ENCODE results near the gene RNPEPL1.

Gene RNPEPL1

DNA sequence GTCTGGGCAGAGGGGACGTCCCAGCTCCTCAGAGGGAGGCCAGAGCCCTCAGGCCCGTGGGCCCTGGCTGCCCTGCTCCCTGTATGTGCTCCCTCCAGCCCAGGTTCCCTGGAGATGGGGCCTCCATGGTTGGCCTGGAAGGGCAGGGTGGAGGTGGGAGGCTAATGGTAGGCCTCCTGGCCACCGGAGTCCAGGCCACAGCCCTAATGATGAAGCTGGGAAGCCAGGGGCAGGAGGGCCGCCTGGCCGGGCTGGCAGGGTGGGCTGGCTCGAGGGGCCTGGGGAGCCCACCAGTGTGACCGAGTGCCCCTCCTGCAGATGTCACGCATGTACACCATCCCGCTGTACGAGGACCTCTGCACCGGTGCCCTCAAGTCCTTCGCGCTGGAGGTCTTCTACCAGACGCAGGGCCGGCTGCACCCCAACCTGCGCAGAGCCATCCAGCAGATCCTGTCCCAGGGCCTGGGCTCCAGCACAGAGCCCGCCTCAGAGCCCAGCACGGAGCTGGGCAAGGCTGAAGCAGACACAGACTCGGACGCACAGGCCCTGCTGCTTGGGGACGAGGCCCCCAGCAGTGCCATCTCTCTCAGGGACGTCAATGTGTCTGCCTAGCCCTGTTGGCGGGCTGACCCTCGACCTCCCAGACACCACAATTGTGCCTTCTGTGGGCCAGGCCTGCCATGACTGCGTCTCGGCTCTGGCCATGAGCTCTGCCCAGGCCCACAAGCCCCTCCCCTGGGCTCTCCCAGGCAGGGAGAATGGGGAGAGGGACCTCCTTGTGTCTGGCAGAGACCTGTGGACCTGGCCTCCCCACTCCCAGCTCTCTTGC, 9.2 kb downstream of the RNPEPL1 start:
- DNase-seq: no peak

DNA sequence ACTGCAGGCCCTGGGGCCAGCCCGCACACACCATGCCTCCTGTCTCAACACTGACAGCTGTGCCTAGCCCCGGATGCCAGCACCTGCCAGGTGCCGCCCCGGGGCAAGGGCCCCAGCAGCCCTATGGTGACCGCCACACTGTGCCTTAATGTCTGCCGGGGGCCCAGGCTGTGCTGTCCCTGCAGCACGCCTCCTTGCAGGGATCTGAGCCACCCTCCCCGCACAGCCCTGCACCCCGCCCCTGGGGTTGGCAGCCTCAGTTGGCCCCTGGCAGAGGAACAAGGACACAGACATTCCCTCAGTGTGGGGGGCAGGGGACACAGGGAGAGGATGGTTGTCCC, 9.8 kb downstream of the RNPEPL1 start:
- DNase-seq: no peak

DNA sequence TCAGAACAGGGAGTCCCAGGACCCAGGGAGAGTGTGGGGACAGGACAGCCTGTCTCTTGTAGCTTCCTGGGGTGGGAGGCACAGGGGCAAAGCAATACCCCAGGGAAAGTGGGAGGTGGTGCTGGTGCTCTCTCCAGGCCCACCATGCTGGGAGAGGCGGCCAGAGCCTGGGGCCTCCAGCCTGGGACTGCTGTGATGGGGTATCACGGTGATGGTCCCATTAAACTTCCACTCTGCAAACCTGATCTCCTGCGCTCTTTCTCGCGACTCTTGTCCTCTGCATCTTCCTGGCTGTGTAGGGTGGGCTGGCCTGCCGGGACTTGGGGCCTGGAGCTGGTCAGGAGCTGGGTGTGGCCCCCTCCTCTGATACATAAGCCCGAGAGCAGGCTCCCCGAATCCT, 10.2 kb downstream of the RNPEPL1 start:
- no peak for DNase-seq

DNA sequence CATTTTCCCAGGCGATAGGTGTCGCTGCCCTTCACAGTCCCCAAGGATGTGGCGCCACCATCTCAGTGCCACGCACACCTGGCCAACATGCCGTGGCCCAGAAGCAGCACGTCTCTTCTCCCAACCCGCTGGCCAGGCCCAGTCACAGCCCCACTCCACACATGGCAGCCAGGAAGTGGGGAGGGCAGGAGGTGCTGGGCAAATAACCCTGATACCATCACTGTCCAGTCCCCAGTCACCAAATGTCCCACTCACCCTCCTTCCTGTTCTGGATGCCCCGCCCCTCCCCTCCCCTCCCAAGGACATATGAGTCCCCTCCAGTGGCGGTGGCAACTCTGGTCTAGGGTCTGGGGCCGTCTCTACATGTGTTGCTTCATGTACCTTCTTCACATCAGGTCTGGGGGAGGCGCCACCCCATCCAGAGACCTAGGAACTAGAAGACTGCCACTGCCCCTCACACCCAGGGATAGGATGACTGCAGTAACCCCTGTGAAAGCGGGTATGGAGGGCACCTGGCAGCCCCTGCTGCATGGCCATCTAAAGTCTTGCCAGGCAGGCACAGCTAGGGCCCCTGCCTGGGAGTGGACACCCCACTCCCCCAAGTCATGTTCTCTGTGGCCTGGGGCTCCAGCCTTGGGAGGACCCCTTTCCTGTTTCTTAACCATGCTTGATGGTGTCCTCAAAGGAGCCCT, 10.9 kb downstream of the RNPEPL1 start:
- no peak for DNase-seq

DNA sequence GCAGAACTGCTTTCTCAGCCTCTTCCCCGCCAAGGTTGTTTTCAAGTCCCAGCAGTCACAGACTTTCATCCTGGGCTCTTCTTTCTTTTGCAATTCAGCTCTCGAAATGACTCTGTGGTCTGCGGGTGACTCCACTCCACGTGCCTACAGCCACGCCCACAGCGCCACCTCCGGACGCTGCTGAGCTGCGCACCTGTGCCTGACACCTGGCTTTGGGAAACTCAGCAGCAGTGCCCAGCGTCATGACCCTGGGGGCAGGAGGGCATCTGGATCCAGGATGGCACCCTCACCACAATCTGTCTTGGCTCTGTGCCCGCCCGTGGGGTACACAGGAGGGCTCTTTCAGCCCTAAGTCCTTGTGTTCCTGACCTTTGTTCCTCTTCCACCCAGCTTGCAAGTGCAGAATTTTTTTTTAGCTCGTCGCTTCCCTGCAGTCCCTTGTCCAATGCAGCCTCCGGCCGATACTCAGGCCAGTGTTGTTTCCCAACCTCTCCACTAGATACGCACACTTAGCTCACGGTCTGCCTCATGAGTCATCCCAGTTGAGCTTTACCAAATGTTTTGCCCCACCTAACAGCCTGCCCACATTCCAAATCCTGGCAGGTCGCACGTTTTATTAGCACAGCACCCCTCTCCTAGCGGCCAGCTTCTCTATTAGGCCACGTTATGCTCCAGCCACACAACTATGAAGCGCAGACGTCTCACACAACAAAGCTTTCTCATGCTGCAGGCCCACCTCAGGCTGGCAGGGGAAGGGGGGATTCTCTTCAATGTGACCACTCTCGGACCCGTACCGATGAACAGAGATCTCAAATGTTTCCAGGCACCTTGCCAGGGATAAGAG, 11.7 kb downstream of the RNPEPL1 start:
- DNase-seq: no peak

DNA sequence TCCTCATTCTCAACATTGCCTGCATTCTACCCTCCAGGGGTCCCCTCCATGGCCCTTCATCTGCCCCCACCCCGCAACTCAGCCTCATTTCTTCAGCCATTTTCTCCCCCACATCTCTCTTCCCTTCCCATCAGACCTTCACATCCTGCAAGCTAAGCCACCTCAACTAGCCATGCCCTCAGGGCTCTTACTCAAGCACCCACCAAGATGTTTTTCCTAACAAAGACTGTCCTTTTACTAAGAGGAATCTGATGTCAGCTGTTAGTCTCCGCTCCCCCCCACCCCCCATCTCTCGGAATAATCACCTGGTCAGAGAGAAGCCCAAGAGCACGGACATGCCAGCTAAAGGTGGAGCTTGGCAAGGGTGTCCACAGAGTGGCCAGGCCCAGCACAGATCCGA, 13.5 kb downstream of the RNPEPL1 start:
- DNase-seq: no peak

DNA sequence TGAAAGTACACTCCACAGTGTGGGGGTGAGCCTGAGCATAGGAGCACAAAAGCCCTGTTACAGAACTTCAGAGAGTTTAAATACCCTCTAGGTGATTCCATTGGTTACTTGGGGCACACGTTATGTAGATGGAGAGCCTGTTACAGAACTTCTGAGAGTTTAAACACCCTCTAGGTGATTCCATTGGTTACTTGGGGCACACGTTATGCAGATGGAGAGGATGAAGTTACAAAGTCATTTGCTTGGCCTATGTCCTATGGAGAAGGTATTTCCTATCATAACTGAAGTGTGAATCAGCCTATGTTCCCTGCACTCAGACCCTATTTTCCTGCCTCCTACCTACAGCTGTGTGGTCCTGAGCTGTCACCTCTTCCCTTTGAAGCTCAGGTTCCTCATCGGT, 14.5 kb downstream of the RNPEPL1 start:
- DNase-seq: no peak

DNA sequence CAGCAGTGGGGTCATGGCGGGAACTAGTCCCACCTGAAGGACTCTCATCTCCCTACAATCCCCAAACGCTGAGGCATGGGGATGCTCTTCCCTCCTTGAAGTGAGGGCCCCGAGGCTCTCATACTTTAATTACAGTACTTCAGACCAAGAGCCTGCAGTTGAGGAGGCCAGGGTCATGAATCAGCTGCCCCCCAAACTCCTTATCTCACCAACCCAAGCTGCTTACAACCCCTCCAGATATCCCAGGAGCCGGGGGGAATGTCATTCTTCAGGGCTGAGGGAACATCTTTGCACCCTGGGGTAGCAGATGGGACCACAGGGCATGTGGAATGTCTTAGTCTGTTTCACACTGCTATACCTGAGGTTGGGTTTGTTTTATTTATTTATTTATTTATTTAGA, 15.5 kb downstream of the RNPEPL1 start:
- no peak for DNase-seq

DNA sequence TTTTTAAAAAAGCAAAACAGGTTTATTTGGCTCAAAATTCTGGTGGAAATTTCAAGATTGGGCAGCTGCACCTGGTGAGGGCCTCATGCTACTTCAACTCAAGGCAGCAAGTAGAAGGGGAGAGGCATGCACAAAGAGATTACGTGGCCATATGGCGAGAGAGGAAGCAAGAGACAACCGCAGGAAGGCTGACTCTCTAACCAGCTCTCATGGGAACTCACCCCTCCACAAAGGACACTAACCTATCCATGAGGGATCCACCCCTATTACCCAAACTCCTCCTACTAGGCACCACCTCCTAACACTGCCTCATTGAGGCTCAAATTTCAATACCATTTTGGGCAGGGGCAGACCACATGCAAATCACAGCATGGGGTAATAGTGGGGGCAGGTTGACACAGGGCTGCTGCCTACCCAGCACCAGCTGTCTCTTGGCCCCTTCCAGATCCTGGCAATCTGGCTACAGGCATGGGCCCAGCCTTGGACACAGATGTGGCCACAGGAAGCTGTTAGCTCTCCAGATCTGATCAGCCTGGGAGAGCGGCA, 16.3 kb downstream of the RNPEPL1 start:
- DNase-seq: peak; percentile 10

DNA sequence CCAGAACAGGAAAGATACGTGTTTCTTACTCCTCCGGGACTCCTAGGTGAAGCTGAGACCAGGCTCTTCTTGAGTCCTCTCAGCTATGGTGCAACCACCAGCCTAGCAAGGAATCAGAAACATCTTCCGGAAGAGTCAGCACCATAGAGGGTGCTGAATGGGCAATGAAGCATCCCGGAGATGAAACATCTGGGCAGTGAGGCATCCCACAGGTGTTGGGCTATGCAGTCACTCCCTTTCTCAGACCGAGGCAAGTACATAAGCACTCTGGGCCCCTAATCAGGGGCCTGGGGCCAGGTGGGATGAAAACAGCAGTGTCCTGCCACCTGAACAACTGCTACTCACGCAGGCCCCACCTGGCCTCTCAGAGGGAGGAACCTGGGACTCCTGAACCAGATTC, 16.8 kb downstream of the RNPEPL1 start:
- no peak for DNase-seq

DNA sequence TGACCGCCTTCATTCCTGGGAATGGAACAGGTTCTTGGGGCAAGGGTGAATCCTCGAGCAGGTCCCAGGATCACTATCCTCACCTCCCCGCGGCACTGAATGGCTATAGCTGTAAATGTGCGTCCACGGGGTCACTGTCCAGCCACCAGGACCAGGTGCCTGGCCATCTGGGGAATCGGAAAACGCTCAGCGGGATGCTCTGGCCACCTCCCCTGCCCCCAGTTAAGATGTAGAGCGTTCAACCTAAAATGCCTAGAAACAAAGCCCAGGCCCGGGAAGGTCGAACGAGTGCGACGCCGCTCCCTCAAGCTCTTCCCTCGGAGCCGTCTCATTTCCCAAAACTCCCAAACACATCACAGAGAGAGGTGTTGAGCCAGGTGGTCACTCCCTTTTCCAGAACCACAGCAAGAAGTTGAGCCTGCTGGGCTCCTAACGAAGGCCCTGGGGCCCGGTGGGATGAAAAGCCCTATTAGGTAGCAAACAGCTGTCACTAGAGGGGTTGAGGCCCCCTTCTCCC, 17.5 kb downstream of the RNPEPL1 start:
- DNase-seq: no peak

DNA sequence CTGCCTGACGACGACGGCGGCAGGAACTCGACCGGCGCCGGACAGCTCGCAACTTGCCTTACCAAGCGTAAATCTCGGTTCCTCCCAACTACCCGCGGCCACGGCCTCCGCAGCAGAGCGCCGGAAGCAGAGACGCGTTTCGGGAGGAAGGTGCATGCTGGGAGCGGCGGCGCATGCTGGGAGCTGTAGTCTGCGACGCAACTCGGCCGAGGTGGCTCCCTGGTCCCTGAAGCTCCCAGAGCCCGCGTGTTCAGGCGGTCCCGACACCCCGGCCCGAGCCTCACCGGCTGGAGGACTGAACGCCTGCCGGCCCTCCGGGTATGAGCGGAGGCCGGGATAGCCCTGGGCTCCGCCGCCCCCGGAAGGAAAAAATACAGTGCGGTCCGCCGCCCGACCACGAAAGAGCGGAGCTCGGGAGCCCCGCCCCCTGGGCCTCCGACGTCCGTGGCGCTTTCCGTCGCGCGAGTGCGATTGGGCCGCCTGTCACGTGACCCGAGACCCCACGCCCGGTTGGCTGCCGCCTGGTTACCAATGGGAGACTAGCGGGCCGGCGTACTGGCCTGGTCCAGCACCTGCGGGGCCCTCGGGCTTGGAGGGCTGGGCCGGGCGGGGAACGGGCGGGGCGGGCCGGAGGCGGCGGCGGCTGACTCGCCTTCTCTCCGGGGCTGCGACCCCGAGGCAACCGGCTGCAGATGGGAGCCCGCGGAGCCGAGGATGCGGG, 18.1 kb downstream of the RNPEPL1 start, which contains the start of gene CAPN10:
Gene CAPN10 (plus strand): TSS at position 537 of the 721 bp plus-strand sequence. CDS start 178 bp downstream, at position 715.
- DNase-seq: peak; percentile 96

DNA sequence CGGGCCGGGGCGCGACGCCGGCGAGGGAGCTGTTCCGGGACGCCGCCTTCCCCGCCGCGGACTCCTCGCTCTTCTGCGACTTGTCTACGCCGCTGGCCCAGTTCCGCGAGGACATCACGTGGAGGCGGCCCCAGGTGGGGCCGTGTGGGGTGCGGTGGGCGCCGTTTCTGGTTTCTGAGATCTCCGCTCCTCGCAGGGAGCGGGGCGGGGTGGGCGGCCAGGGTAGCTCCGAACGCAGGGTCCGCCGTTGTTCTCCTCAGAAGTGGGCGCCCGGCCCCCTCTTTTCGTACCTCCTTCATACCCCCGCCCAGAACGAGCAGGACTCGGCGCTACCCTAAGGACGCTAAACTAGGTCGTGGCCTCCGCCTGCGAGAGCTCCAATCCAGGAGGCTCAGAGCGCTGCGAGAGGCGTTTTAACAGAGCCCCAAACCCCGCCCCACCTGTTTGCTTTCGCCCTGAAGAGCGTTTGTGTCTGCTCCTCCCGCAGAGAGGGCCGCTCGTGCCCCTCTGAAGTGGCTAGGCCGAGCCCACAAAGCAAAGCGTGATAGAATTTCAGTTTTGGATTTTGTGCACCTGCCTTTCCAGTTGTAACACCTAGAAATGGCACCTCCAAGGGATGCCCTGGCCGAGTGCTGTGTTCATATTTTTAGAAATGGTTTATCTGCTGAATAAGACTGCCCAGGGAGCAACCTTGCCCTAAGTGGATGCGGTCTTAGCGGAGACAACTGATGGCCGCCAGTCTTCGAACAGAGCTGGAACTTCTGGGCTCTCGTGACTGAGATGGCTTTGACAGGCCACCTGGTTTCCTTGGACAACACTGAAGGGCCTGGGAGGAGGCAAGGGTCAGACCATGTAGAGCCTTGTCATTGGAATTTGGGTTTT, 18.9 kb downstream of the RNPEPL1 start:
- peak; percentile 39 for DNase-seq

DNA sequence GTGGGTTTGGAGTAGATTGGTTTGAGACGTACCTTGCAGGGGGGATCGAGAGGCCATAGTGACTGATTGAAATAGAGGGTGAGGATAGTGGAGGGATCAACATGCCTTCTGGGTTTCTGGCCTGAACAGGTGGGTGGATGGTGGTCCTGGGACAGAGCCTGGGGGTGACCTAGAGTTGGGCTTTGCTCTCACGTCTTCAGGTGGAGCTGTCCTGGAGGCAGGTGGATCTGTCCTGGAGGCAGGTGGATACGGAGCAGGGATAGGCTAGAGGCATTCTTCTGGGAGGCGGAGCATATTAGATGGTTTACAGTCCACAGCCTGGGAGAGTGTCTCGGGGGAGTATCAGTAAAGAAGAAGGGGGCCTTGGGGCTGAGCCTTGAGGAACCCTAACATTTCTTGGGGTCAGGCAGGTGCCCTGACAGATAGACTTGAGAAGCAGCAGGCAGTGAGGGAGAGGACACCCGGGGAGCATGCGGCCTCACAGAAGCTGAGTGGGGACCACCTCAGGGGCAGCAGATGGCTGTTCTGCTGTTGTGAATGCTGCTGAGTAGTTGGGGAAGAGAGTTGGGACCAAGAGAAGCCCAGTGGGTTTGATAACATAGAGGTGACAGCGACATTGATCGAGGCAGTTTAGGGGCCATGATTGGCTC, 19.8 kb downstream of the RNPEPL1 start:
- no peak for DNase-seq

DNA sequence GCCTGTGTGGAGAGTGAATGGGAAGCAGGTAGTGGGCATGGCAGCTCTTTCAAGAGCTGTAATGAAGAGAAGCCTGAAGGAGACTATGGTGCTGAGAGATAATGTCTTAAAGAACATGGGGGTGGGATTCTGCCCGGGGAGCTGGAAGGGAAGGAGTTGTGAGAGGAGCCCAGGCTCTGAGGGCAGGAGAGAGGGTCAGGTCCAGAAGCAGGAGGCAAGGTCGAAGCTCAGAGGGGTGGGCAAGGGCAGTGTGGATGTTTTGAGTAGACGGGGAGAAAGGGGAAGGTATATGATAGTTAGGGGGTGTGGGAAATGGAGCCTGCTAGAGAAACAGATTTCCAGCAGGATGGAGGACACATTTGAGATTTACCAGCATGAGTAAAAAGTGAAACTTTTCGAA, 20.4 kb downstream of the RNPEPL1 start:
- no peak for DNase-seq

DNA sequence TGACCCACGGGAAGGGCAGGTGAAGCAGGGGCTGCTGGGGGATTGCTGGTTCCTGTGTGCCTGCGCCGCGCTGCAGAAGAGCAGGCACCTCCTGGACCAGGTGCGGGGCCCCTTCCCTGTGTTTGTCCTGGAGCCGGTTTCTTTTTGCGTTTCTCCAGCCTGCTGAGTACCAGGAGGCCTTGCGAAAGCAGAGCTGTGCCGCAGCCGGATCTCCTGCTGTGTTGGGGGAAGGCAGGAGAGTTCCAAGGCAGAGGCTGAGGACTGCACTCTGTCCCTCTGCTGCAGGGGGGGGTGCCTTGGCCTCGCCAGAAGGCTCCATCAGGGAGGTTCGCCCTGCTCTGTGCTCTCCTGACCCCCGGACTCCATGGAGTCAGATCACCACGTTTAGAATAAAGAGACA, 21.1 kb downstream of the RNPEPL1 start:
- no peak for DNase-seq

DNA sequence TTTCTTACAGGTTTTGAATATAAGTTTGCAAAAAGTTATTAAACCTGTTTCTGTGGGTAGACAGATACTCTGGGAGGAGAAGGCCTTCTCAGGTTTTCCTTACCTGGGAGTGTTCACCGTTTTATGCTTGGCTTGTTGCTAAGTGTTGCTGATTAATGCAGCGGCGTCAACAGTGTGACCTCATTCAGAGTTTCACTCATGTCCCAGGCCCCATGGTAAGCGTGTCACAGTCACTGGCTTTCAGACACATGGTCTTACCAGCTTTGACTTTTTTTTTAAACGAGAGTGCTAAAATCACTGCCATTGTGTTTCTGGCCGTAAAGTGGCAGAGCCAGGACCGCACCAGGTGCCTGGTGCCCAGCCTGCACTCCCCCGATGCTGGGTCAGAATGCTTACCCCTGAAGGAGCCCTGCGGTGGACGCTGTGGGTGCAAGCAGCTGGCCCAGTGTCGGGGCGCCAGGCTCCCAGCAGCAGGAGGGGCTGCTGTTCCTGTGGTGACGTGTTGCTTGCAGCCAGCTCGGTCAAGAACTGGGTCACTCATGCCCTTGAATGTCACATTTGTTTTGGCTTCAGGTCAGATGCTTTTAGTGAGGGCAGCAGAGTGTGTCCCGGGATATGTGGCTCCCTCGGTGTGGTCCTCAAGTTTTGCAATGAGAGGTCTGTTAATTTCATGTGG, 21.7 kb downstream of the RNPEPL1 start:
- DNase-seq: no peak

DNA sequence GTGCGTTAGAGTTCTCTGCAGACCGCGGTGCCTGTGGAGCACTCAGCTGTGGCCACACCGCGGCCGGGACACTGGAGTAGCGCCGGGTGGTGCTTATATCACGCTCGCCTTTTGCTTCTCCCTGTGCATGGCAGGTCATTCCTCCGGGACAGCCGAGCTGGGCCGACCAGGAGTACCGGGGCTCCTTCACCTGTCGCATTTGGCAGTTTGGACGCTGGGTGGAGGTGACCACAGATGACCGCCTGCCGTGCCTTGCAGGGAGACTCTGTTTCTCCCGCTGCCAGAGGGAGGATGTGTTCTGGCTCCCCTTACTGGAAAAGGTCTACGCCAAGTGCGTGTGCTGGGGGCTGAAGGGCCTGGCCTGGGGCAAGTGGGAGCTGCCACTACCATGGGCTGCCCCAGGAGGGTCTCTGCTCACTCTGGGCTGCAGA, 22.4 kb downstream of the RNPEPL1 start:
- DNase-seq: no peak

DNA sequence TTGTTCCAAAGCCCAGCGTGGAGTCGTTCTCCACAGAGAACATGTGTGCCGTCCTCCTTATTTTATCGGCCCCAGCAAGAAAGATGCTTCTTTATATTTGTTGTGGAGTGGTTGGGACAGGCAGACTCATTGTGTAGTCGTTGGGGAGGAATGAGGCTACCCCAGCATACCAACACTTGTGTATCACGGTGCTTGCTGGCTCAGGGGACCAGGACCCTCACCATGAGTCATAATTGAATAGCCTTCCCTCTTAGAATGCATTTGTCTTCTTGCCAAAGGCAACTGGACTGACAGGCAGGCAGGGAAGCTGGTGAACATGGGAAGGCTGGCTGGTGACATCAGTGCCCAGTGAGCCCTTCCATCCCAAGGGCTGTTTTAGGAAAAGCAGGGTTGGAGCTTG, 22.9 kb downstream of the RNPEPL1 start:
- no peak for DNase-seq

DNA sequence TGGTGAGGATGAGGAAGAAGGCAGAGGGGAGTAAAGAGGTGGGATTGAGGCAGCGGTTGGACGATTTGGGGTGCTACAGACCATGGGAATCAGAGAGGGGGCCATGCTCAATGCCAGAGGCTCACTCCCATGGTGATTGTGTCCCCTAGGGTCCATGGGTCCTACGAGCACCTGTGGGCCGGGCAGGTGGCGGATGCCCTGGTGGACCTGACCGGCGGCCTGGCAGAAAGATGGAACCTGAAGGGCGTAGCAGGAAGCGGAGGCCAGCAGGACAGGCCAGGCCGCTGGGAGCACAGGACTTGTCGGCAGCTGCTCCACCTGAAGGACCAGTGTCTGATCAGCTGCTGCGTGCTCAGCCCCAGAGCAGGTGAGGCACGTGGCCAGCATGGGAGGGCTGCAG, 23.5 kb downstream of the RNPEPL1 start:
- no peak for DNase-seq
